ES-I3 (cell line): Measurements from ENCODE around the gene NELFA.

Experiments
- H3K36me3 ChIP-seq: 2 replicates; pipeline ENCODE4 v1.6.1; 2013; ENCODE audit warnings: mild to moderate bottlenecking, low read length, control low read depth, moderate library complexity; ENCODE audit not compliant: insufficient read depth
- H3K4me1 ChIP-seq: 2 replicates; pipeline ENCODE4 v1.6.1; 2013; ENCODE audit warnings: mild to moderate bottlenecking, control low read depth, low read length; ENCODE audit not compliant: insufficient read depth
- H3K9ac ChIP-seq: 2 replicates; pipeline ENCODE4 v1.6.1; 2013; ENCODE audit warnings: low read depth, mild to moderate bottlenecking, low read length, moderate library complexity
- H3K9me3 ChIP-seq: 2 replicates; pipeline ENCODE4 v1.6.1; 2013; ENCODE audit warnings: mild to moderate bottlenecking, low read length, moderate library complexity; ENCODE audit not compliant: control insufficient read depth, insufficient read depth

NELFA gene

DNA sequence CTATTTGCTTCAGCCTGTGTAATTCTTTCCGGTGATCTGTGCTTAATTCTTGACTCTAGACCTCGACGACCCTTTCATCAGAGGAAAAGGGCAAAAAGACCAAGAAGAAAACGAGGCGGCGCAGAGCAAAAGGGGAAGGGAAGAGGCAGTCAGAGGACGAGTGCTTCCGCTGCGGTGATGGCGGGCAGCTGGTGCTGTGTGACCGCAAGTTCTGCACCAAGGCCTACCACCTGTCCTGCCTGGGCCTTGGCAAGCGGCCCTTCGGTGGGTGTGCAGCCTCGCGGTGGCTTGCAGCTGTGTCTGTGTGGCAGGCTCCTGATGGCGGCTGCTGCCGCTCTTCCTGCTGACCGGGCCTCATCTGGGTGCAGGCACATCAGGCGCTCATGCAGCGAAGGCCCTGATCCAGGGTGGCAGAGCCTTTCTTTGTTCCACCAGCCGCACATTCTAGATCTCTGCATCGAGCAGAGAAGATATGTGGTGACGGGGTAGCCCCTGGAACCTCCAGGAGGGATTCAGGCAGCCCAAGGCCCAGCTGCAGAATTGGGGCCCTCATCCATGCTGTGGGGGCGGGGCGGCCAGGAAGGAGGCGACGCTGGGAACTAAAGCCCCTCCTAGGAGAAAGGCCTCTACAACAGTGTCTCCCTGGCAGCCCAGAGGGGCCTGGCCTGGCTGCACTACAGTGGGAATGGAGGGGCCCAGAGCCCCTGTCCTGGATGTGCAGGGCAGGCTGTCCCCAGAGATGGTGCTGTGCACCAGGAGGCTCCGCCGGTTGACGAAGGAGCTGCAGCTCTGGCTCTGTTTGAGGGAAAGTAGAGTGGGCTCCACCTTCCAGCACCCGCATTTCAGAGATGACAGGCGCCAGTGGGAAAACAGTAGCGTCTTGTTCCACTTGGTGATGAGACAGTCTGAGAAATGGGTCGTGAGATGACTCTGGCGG is 32.1 kb downstream of the NELFA start:
- no peak overlapping the region for H3K9ac ChIP-seq
- no peaks in the 10 kb centered on the region for H3K9me3 ChIP-seq
- peaks cover 15% of the 10 kb centered on the region for H3K36me3 ChIP-seq
- H3K4me1 ChIP-seq: no peaks in the 10 kb centered on the region; the same call in 1 of the 2 replicates

DNA sequence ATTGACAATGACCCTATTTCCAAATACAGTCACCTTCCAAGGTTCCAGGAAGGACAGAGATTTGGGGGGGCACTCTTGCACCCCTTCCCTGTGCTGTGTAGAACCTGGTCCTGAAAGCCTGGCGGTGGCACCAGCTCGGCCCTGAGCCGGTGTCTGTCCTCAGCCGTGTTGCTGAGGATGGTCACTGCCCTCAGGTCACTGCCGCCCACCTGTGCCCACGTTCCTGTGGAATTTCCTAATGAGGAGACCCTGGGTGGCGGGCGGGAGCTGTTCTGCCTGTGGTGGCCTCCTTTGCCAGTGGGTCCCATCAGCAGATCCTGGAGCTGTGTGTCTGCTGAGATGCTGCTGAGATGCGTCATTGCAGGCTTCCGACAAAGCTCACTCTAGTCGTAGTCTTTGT is 32.9 kb downstream of the NELFA start:
- H3K9me3 ChIP-seq: no peaks in the 10 kb centered on the region
- H3K36me3 ChIP-seq: peaks cover 15% of the 10 kb centered on the region
- no peaks in the 10 kb centered on the region for H3K4me1 ChIP-seq
- H3K9ac ChIP-seq: no peak overlapping the region

DNA sequence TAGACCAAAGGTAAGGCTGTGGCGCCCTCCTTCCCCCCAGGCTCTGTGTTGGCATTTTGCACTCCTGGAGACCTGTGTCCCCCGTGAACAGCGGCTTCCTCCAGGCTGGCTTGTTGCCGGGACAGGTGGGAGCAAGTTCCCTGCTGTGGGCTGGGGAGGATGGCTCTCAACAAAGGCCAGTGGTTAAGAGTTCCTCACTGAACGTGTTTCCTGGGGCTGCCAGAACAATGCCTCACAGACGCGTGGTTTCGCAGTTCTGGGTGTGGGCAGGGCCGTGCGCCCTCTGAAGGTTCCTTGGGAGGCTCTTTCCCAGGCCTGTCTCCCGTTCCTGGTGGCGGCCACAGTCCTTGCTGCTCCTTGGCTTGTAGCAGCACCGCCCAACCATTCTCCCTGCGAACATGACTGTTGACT is 33.4 kb downstream of the NELFA start:
- Histone ChIP-seq H3K4me1 (no peaks in the 10 kb centered on the region), H3K9me3 (no peaks in the 10 kb centered on the region), H3K9ac (no peak overlapping the region), H3K36me3 (peaks cover 11% of the 10 kb centered on the region)

DNA sequence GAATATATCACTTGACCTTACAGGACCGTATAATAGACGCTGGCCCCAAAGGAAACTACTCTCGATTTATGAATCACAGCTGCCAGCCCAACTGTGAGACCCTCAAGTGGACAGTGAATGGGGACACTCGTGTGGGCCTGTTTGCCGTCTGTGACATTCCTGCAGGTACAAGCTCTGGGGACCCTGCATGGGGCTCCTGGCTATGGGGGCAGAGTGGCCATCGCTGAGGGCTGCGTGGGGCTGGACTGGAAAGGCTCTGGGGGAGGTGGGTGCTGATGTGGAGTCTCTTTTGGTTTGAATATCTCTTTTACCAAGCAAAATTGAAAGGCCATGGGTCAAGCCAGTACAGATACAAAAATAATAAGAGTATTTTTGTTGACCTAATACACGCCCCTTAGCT is 33.9 kb downstream of the NELFA start:
- Histone ChIP-seq H3K36me3 (peaks cover 11% of the 10 kb centered on the region), H3K9me3 (no peaks in the 10 kb centered on the region), H3K4me1 (no peaks in the 10 kb centered on the region), H3K9ac (no peak overlapping the region)

DNA sequence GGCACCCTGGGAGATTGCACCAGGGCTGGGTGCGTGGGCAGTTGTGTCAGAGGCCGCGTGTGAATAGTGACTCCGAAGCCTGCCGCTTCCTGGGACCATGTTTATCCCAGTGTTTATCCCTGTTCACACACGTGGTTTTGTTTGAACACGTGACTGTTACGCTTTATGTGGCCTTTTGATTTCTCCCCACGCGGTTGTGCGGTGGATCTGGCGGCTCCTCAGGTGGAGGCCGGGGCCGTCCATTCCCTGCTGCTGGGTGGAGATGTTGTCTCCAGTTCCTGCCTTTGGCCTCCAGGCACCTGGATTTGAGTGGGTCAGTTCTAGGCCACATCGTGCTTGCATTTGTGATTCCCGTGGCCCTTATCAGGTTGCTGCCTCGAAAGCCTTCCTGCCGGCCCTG is 35.1 kb downstream of the NELFA start:
- peaks cover 6% of the 10 kb centered on the region for H3K36me3 ChIP-seq
- H3K9me3 ChIP-seq: no peaks in the 10 kb centered on the region
- H3K9ac ChIP-seq: no peak overlapping the region
- H3K4me1 ChIP-seq: no peaks in the 10 kb centered on the region

DNA sequence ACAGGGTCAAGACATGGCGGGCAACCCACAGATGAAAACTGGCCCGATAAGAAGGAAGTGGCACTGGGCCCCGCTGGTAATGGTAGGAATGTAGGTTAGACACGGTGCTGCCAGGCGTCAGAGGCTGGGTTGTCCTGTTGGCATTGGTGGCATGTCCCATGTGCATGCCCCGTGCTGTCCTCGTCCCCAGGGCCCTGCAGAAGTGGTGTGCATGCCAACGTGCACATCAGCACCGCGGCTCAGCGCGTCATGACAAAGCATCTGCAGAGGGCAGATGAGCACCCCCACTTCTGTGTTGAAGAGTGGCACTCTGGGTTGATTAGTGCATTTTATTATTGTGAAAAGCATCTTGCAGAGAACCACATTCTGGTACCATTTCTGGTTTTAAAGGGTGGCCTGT is 35.6 kb downstream of the NELFA start:
- no peaks in the 10 kb centered on the region for H3K4me1 ChIP-seq
- no peaks in the 10 kb centered on the region for H3K9me3 ChIP-seq
- no peak overlapping the region for H3K9ac ChIP-seq
- peaks cover 6% of the 10 kb centered on the region for H3K36me3 ChIP-seq

DNA sequence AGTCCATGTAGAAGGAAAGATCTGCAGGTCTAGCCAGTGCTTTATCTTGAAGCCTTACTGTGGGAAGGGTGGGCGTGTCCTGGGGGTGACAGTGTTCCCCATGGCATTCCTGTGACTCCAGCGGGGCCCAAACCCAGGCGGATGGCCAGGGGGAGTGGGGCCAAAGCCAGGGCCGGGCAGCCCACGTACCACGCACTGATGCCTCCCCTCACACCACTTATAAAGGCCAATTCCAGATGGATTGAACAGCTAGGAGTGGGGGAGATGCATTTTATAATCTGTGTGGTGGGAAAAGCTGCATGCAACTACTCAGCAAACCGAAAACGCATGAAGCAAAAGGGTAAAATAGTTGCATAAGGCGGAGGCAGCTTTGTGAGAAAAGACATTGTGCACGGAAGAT is 36.4 kb downstream of the NELFA start:
- H3K9ac ChIP-seq: no peak overlapping the region
- H3K4me1 ChIP-seq: no peaks in the 10 kb centered on the region
- peaks cover 6% of the 10 kb centered on the region for H3K36me3 ChIP-seq
- H3K9me3 ChIP-seq: no peaks in the 10 kb centered on the region

DNA sequence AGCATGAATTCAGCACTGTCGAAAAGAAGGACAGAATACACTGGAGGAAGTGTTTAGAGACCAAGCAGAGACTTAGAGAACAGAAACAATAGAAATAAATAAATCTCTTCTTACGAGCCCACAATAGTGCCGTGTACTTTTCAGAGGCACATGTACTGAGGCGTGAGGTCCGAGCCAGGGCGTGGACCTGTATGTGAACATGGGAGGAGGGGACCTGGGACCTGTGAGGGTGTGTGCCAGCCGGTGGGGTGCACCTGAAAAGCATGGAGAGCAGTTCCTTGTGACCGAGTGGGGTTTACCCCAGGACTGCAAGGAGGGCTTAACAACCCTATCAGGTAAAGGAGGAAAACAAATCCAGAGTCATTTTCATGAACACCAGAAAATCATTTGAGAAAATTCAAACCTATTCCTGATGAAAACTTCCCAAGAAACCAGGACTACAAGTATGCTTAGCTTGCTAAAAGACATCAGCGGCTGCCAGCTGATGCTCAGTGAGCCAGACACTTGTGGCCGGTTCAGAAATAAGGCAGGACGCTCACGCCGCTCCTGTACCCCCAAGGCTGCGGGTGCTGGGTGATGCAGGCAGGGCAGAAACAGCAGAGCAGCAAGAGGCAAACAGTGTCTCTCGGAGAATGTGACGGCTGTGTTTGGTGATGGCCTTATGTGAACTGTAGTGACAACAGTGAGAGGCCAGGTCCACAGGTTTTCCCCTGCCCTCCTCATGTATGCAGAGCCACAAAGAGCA is 37.1 kb downstream of the NELFA start:
- H3K36me3 ChIP-seq: peaks cover 6% of the 10 kb centered on the region; the same call in 1 of the 2 replicates
- no peaks in the 10 kb centered on the region for H3K9me3 ChIP-seq
- no peak overlapping the region for H3K9ac ChIP-seq
- no peaks in the 10 kb centered on the region for H3K4me1 ChIP-seq

DNA sequence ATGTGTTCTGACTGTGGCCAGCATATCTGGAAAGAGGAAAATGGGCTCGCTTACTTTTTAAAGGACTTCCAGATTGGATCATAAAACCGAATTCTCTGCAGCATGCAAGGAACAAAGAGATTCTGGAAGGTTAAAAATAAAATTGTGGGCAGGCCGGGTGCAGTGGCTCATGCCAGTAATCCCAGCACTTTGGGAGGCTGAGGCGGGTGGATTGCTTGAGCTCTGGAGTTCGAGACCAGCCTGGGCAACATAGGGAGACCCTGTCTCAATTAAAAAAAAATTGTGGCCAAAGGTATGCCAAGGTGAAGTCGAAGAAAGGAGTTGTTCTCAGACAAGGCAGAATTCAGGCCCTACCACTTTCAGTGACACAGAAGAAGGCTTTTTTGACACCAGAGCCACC is 37.8 kb downstream of the NELFA start:
- H3K9ac ChIP-seq: no peak overlapping the region
- H3K9me3 ChIP-seq: no peaks in the 10 kb centered on the region
- H3K36me3 ChIP-seq: peaks cover 6% of the 10 kb centered on the region; the same call in 1 of the 2 replicates
- H3K4me1 ChIP-seq: no peaks in the 10 kb centered on the region

DNA sequence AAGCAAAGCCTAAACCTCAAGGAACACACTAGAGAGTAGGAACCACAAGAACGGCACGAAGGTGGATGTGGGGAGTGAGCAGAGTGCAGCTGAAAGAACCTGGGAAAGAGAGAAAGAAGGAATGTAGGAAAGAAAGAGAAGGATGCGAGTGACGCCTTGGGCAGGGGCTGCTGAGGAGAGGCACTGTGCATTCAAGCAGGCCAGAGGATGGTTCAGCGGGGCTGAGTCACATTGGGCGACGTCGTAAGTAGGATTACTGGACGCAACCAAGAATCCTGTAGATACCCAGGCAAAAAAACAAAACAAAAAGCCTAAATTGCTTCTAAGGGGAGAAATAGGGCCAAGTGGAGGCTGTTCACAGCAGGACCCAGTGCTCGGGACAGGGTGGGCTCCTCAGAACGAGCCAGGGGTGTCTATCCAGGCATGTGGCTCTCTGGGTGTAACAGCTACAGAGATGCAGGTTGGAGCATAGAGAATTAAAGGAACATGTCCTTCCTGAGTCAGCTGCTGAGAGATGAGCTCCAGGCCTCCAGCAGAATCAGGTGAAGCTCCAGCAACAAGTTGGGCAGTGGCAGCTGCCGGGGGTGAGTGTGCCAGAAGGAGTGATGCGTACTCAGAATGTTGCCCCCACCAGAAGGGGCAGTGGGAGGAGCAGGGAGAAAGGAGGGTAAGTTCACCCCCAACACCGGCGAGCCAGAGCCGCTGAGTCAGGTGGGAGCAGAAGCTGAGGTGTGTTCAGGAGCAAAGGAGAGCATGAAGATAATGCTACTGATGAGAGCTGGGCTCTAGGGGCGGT is 38.6 kb downstream of the NELFA start:
- peaks cover 3% of the 10 kb centered on the region; the same call in 1 of the 2 replicates for H3K36me3 ChIP-seq
- H3K9ac ChIP-seq: no peak overlapping the region
- no peaks in the 10 kb centered on the region for H3K4me1 ChIP-seq
- H3K9me3 ChIP-seq: no peaks in the 10 kb centered on the region

DNA sequence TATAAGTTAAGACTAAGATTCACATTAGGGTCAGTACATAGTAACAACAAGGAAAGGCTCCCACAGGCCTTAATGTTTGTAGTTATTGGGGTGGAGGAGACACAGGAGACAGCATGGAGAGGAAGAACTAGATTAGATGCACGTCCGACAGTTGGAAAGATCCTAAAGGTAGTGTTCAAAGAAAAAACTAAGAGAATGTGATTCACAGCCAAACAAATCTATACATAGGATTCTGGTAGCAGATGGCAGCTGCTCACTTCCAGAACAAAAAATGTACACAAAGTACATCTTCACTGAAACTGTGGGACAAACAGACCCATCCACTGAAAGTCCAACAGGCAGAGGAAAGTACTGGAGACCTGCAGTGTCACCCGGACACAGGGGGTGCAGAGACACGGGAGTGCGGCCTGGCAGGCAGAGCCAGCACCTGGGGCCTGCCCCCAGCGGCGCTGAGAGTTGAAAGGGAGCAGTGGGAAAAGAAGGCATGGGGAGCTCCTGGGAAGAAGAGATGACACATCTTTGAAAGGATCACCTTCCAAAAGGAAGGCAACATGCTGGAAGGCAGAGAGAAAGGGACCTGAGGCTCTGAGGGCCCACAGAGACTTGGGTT is 40.0 kb downstream of the NELFA start:
- no peaks in the 10 kb centered on the region for H3K9me3 ChIP-seq
- H3K36me3 ChIP-seq: no peaks in the 10 kb centered on the region; the same call in 1 of the 2 replicates
- H3K9ac ChIP-seq: no peak overlapping the region
- peaks cover 2% of the 10 kb centered on the region; the same call in 1 of the 2 replicates for H3K4me1 ChIP-seq

DNA sequence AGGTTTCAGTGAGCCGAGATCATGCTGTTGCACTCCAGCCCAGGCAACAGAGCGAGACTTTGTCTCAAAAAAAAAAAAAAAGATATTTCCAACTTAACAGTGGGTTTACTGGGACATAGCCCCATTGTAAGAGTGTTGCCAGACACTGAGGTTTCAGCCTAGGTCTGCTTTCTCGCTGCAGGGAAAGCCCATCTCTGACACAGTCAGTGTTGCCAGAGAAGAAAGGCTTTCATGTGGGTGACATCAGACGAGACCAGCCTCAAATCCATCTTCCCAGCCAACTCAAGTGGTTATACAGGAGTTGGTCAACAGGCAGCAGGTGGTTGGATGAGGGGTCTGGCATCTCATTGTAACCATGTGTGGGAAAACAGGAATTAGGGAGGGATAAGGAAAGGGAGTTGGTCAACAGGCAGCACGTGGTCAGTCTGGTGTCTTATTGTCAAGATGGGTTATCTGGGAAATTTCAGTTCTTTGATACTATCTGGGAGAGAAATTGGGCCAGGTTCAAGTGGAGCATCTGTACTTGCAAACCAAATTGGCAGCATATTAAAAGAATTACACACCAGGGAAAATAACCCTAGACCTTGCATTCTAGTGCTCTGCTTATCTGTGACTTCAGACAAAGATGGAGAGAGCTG is 41.1 kb downstream of the NELFA start:
- H3K4me1 ChIP-seq: peaks cover 2% of the 10 kb centered on the region; the same call in 1 of the 2 replicates
- peaks cover 2% of the 10 kb centered on the region for H3K36me3 ChIP-seq
- no peaks in the 10 kb centered on the region for H3K9me3 ChIP-seq
- H3K9ac ChIP-seq: no peak overlapping the region

DNA sequence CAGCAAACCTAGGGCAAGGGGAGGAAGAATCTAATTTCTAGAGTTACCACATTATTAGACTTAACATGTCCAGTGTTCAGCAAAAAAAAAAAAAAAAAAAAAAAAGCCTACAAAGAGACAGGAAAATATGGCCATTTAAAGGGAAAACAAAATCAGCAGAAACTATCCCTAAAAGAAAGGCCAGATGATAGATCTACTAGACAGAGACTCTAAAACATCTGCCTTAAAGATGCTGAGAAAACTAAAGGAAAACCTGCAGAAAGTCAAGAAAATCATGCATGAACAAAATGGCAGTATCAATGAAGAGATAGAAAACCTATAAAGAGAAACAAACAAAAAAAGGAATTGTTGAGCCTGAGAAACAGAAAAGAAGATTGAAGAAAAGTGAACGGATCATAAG is 43.8 kb downstream of the NELFA start:
- Histone ChIP-seq H3K9me3 (no peaks in the 10 kb centered on the region), H3K9ac (no peak overlapping the region), H3K36me3 (peaks cover 11% of the 10 kb centered on the region)

More for the DNA sequence above, 43.8 kb downstream of the NELFA start:
- H3K4me1 ChIP-seq: peaks cover 2% of the 10 kb centered on the region; the same call in 1 of the 2 replicates
